Adrenal gland (tissue), 12 donors: ENCODE results near the gene NOL6. TPM values are rescaled to one million over a fixed set of nuclear protein-coding genes. Genes with fewer than 3 reads are reported as not detected.

Experiments used
- DNase-seq, 7 donors: peaks; one replicate each; pipeline ENCODE4 v3.0.0-alpha.2; 2019 to 2020
- H3K27ac ChIP-seq, 5 donors: fragments of 200-600 bp; sonication (generic) in 4 of 5; 1 replicate in 3 of 5; 2 replicates in 2 of 5; pipeline versions ENCODE4 v1.5.1 to v1.8.0; 2016 to 2020; ENCODE audit warnings: mild to moderate bottlenecking in 1 of 5
- H3K27me3 ChIP-seq: fragments of 200-600 bp; 2 replicates; pipeline ENCODE4 v1.8.0; 2021
- H3K36me3 ChIP-seq, 2 donors: fragments of 200-600 bp; replicated peaks in 1 of 2; 1 replicate in 1 of 2; 2 replicates in 1 of 2; pipeline versions ENCODE4 v1.5.1 to v1.8.0; 2018 to 2022
- H3K4me1 ChIP-seq, 2 donors: fragments of 200-600 bp; replicated peaks in 1 of 2; 1 replicate in 1 of 2; 2 replicates in 1 of 2; pipeline versions ENCODE4 v1.5.1 to v1.8.0; 2018 to 2021
- H3K4me3 ChIP-seq, 4 donors: fragments of 200-600 bp; sonication (generic) in 3 of 4; one replicate each; pipeline ENCODE4 v1.5.1; 2016 to 2018
- H3K9me3 ChIP-seq, 3 donors: fragments of 200-600 bp; sonication (generic) in 1 of 3; replicated peaks in 1 of 3; 1 replicate in 2 of 3; 2 replicates in 1 of 3; pipeline versions ENCODE4 v1.5.1 to v1.8.0; 2016 to 2021
- POLR2A ChIP-seq, 2 donors: fragments of 450-650 bp; IDR thresholded peaks; one replicate each; pipeline ENCODE4 v1.6.1; 2017; ENCODE audit warnings: antibody characterized with exemption in 2 of 2, mild to moderate bottlenecking in 2 of 2, moderate library complexity in 1 of 2
- WGBS, 4 donors: extraction: QIAGEN DNeasy Blood & Tissue Kit in 2 of 4; methylation state at CpG; one replicate each; pipeline versions ENCODE4 v1.1.5 to v1.1.7; 2013 to 2017; 5-methylcytosine and 5-hydroxymethylcytosine counted together
- intact Hi-C, 2 donors: fragments of 100-400 bp; cut with DNase I; formaldehyde crosslinking; loops; one replicate each; pipeline versions ENCODE4 v1.14.1 to v1.15.0; 2022 to 2023
- polyA plus RNA-seq, 3 donors: library from polyadenylated mRNA; stranded (reverse); fragments of 200-250 nt in 2 of 3; fragments of 350-450 nt in 1 of 3; fragmentation: Illumina TruSeq in 1 of 3; extraction: RNeasy Lipid Tissue Mini Kit (QIAGEN cat#74804) in 1 of 3; gene quantifications; one replicate each; pipeline ENCODE4 v1.2.3, GENCODE V29; 2013 to 2014
- total RNA-seq, 9 donors: library from RNA; depleted of rRNA in 4 of 9; stranded (reverse); fragments of >200 nt in 4 of 9; fragments of 120-200 nt in 1 of 9; fragmentation: NEBNext Ultra II Directional in 1 of 9; extraction: Animal tissue kit (Norgen Biotek cat#: 25700) in 1 of 9; gene quantifications; one replicate each; pipeline versions ENCODE4 v1.1.0 to v1.2.4, GENCODE V29; 2013 to 2023
- TF ChIP-seq, protein P1 (sequence below), 6 experiments: fragments of 450-650 bp in 4 of 6; fragments of 200-600 bp in 2 of 6; sonication (generic) in 1 of 6; IDR thresholded peaks; 1 replicate in 5 of 6; 2 replicates in 1 of 6; pipeline versions ENCODE4 v1.5.1 to v1.8.0; 2016 to 2021; ENCODE audit warnings: antibody characterized with exemption in 6 of 6, mild to moderate bottlenecking in 2 of 6, moderate library complexity in 1 of 6
- donor health status: healthy with polysubstance abuse.
- donor health status: Bipolar disorder and iron deficiency.
- donor health status: DM: yes; HTN: yes; CAD: no.
- donor health status: DM: no; HTN: no; CAD: no.
- donor health status: DM: no; HTN: no; CAD: no.
- donor health status: DM: yes; HTN: yes; CAD: no.

Gene NOL6
- total and polyA plus RNA-seq, 12 donors: 17.0 to 45.7 (median 28.9) TPM

- H3K36me3 ChIP-seq: no peaks in the 10 kb centered on the region
- intact Hi-C loops: no loop called here
- H3K9me3 ChIP-seq: no peaks in the 10 kb centered on the region
- WGBS, 4 donors: 50 to 75% (median 61%) methylated on average over 8 of the region's 8 CpGs
- no peak overlapping the region for H3K27ac ChIP-seq
- no peaks in the 10 kb centered on the region for H3K4me1 ChIP-seq
- TF ChIP-seq, protein P1, sequence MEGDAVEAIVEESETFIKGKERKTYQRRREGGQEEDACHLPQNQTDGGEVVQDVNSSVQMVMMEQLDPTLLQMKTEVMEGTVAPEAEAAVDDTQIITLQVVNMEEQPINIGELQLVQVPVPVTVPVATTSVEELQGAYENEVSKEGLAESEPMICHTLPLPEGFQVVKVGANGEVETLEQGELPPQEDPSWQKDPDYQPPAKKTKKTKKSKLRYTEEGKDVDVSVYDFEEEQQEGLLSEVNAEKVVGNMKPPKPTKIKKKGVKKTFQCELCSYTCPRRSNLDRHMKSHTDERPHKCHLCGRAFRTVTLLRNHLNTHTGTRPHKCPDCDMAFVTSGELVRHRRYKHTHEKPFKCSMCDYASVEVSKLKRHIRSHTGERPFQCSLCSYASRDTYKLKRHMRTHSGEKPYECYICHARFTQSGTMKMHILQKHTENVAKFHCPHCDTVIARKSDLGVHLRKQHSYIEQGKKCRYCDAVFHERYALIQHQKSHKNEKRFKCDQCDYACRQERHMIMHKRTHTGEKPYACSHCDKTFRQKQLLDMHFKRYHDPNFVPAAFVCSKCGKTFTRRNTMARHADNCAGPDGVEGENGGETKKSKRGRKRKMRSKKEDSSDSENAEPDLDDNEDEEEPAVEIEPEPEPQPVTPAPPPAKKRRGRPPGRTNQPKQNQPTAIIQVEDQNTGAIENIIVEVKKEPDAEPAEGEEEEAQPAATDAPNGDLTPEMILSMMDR (IDR thresholded peaks at IDR 0.05): no peak
- TF ChIP-seq POLR2A (IDR thresholded peaks at IDR 0.05): no peak
- no peaks in the 10 kb centered on the region for H3K27me3 ChIP-seq
- no peak overlapping the region for H3K4me3 ChIP-seq
- DNase-seq: peak in 5 of 7 donors; percentile 50 to 64 (median 57)
These were observed 37.9 kb downstream of the NOL6 start for GRCh38 chr9:33435821-33436277.

- no peaks in the 10 kb centered on the region for H3K27me3 ChIP-seq
- no peak overlapping the region for H3K4me3 ChIP-seq
- TF ChIP-seq, protein P1 (IDR thresholded peaks at IDR 0.05): no peak
- TF ChIP-seq POLR2A (IDR thresholded peaks at IDR 0.05): no peak
- H3K27ac ChIP-seq: no peak overlapping the region
- no peaks in the 10 kb centered on the region for H3K9me3 ChIP-seq
- DNase-seq: peak in 1 of 7 donors; percentile 17
- WGBS, 4 donors: 55 to 74% (median 62%) methylated on average over 4 to 16 of the region's 16 CpGs
- intact Hi-C loops: no loop called here
- H3K4me1 ChIP-seq: no peaks in the 10 kb centered on the region
- no peaks in the 10 kb centered on the region for H3K36me3 ChIP-seq
These were observed 39.2 kb downstream of the NOL6 start for GRCh38 chr9:33434317-33435105.

GRCh38 chr9:33433871-33434270 is 39.9 kb downstream of the NOL6 start:
- Histone ChIP-seq H3K27ac (no peak overlapping the region), H3K4me1 (no peaks in the 10 kb centered on the region), H3K27me3 (no peaks in the 10 kb centered on the region), H3K9me3 (no peaks in the 10 kb centered on the region), H3K4me3 (no peak overlapping the region), H3K36me3 (no peaks in the 10 kb centered on the region)
- DNase-seq: no peak
- WGBS, 4 donors: 87 to 94% (median 90%) methylated on average over 5 to 8 of the region's 8 CpGs
- intact Hi-C loops: no loop called here
- no peak for TF ChIP-seq POLR2A (IDR thresholded peaks at IDR 0.05)

DNA sequence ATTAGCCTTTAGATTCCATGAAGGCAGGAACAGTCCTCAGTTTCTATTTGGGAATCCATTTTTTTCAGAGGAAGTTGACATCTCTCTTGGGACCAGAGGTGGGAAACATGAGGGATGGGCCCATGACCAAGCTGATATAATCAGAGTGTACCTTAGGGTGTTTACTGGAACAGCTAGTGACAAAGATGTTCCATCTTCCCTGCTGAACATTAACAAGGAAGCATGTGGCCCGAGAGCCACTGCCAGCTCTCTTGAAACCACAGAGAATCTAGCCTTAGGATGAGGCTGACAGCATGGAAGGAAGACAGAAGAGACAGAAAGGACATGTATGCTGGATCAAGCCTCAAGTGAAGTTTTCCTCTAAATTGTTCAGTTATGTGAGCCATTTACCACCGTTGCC is 42.3 kb downstream of the NOL6 start:
- intact Hi-C loops: no loop called here
- Histone ChIP-seq H3K27ac (no peak overlapping the region), H3K36me3 (no peaks in the 10 kb centered on the region), H3K4me3 (no peak overlapping the region), H3K4me1 (no peaks in the 10 kb centered on the region), H3K27me3 (no peaks in the 10 kb centered on the region), H3K9me3 (no peaks in the 10 kb centered on the region)
- 85 to 98% (median 89%) methylated on average over 2 of the region's 2 CpGs for WGBS, 4 donors
- TF ChIP-seq, protein P1 (IDR thresholded peaks at IDR 0.05): no peak
- no peak for TF ChIP-seq POLR2A (IDR thresholded peaks at IDR 0.05)
- no peak for DNase-seq

DNA sequence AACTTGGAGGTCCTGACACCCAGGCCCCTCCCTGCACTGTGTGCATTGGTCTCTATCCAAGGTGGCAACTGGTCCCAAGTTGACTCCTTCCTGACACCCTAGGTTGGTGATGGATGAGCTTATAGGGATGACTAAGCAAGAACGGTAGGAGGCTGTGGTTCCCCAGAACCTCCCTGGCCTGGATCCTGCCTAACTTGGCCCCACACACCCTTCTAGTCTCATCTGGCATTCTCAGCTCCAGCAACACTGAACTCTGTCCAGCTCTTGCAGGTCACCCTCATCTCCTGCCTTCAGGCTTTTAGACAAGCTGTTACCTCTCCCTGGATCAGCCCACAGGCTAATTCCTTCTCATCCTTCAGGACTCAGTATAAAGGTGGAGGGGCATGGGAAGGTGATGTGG is 42.8 kb downstream of the NOL6 start:
- intact Hi-C loops: no loop called here
- no peak for DNase-seq
- Histone ChIP-seq H3K27me3 (no peaks in the 10 kb centered on the region), H3K36me3 (no peaks in the 10 kb centered on the region), H3K27ac (no peak overlapping the region), H3K4me1 (no peaks in the 10 kb centered on the region), H3K4me3 (no peak overlapping the region), H3K9me3 (no peaks in the 10 kb centered on the region)
- no peak for TF ChIP-seq POLR2A (IDR thresholded peaks at IDR 0.05)
- TF ChIP-seq, protein P1 (IDR thresholded peaks at IDR 0.05): no peak
- WGBS, 4 donors: 16 to 29% (median 25%) methylated on average over 1 of the region's 1 CpG
